B cell (primary cell): ENCODE measurements around the gene COX5B. TPM values are rescaled to one million over a fixed set of nuclear protein-coding genes. Genes with fewer than 3 reads are reported as not detected.

Source experiments
- ATAC-seq: fragments of 200-7000 bp; cut with Tn5 transposase; one replicate; pipeline ENCODE4 v1.10.0; 2021; ENCODE audit warnings: low read depth, mild to moderate bottlenecking, moderate number of reproducible peaks, moderate library complexity
- CTCF ChIA-PET: fragments of 350-600 bp; sonication (Branson Sonifier 250); formaldehyde crosslinking; loops from one replicate; lab custom pipeline; 2021; ENCODE audit warnings: antibody characterized with exemption, inconsistent platforms; lab: Charles Lee
- POLR2A ChIA-PET: fragments of 350-600 bp; sonication (Branson Sonifier 250); formaldehyde crosslinking; loops from one replicate; lab custom pipeline; 2021; ENCODE audit warnings: antibody characterized with exemption; lab: Charles Lee
- DNase-seq: peaks from one replicate; pipeline ENCODE4 v3.0.0; 2013
- H2AFZ ChIP-seq: 2 replicates; pipeline ENCODE4 v1.6.1; 2012; ENCODE audit warnings: mild to moderate bottlenecking, low read depth, low read length; ENCODE audit not compliant: insufficient read depth, poor library complexity, severe bottlenecking
- H3K27ac ChIP-seq, 2 donors: 1 replicate in 1 of 2; 2 replicates in 1 of 2; pipeline ENCODE4 v1.5.1; 2012 to 2013; ENCODE audit warnings: low read length in 2 of 2, mild to moderate bottlenecking in 2 of 2, moderate library complexity in 1 of 2
- H3K27me3 ChIP-seq, 4 experiments: fragments of 200-600 bp in 1 of 4; sonication (generic) in 1 of 4; replicated peaks in 1 of 4; 1 replicate in 2 of 4; 2 replicates in 2 of 4; pipeline versions ENCODE4 v1.6.1 to v1.7.0; 2013 to 2016; ENCODE audit warnings: low read length in 3 of 4, mild to moderate bottlenecking in 2 of 4, mixed read lengths in 1 of 4, moderate library complexity in 1 of 4; ENCODE audit not compliant: insufficient read depth in 4 of 4, control insufficient read depth in 3 of 4; ENCODE audit errors: control extremely low read depth in 1 of 4
- H3K36me3 ChIP-seq, 2 experiments: replicated peaks in 1 of 2; 1 replicate in 1 of 2; 2 replicates in 1 of 2; pipeline versions ENCODE4 v1.6.1 to v1.7.1; 2013; ENCODE audit warnings: low read length in 1 of 2; ENCODE audit not compliant: insufficient read depth in 2 of 2, control insufficient read depth in 1 of 2; ENCODE audit errors: control extremely low read depth in 1 of 2, extremely low read depth in 1 of 2
- H3K4me1 ChIP-seq, 2 donors: fragments of 200-600 bp in 1 of 2; sonication (generic) in 1 of 2; 1 replicate in 1 of 2; 2 replicates in 1 of 2; pipeline versions ENCODE4 v1.5.1 to v1.6.1; 2013 to 2017; ENCODE audit warnings: low read length in 2 of 2; ENCODE audit not compliant: control insufficient read depth in 2 of 2, insufficient read depth in 2 of 2
- H3K4me2 ChIP-seq: replicated peaks from 2 replicates; pipeline ENCODE3; 2012; ENCODE audit warnings: mild to moderate bottlenecking, low read depth, low read length; ENCODE audit not compliant: poor library complexity, severe bottlenecking
- H3K4me3 ChIP-seq, 5 experiments: fragments of 200-600 bp in 1 of 5; sonication (generic) in 1 of 5; 1 replicate in 3 of 5; 2 replicates in 2 of 5; pipeline versions ENCODE4 v1.5.1 to v1.7.0; 2011 to 2016; ENCODE audit warnings: low read length in 4 of 5, mild to moderate bottlenecking in 4 of 5, low read depth in 2 of 5, control low read depth in 1 of 5, moderate library complexity in 1 of 5; ENCODE audit not compliant: insufficient read depth in 1 of 5; ENCODE audit errors: control extremely low read depth in 1 of 5, extremely low read depth in 1 of 5
- H3K79me2 ChIP-seq: fragments of 200-600 bp; sonication (generic); one replicate; pipeline ENCODE4 v1.6.0; 2016; ENCODE audit warnings: low read length; ENCODE audit not compliant: control insufficient read depth, insufficient read depth
- H3K9ac ChIP-seq: fragments of 200-600 bp; sonication (generic); 2 replicates; pipeline ENCODE4 v1.6.1; 2017; ENCODE audit warnings: mild to moderate bottlenecking, low read length, moderate library complexity
- H3K9me3 ChIP-seq, 3 donors: one replicate each; pipeline versions ENCODE4 v1.6.1 to v1.7.1; 2013; ENCODE audit warnings: low read length in 2 of 3; ENCODE audit not compliant: control insufficient read depth in 2 of 3, insufficient read depth in 1 of 3; ENCODE audit errors: control extremely low read depth in 1 of 3
- H4K20me1 ChIP-seq: 2 replicates; pipeline ENCODE4 v1.6.0; 2012; ENCODE audit warnings: mild to moderate bottlenecking, low read length; ENCODE audit not compliant: insufficient read depth, control insufficient read depth, poor library complexity, severe bottlenecking
- H3K27ac Mint-ChIP-seq: one replicate; pipeline ENCODE4 v1.8.0; 2021; ENCODE audit warnings: mixed read lengths
- H3K27me3 Mint-ChIP-seq: one replicate; pipeline ENCODE4 v1.8.0; 2021; ENCODE audit warnings: mixed read lengths
- H3K4me1 Mint-ChIP-seq: one replicate; pipeline ENCODE4 v1.8.0; 2021; ENCODE audit warnings: mixed read lengths
- H3K4me3 Mint-ChIP-seq: one replicate; pipeline ENCODE4 v1.8.0; 2021; ENCODE audit warnings: mixed read lengths
- H3K9me3 Mint-ChIP-seq: one replicate; pipeline ENCODE4 v1.8.0; 2022; ENCODE audit warnings: mixed read lengths; ENCODE audit not compliant: insufficient read depth
- EZH2 ChIP-seq: IDR thresholded peaks from 2 replicates; pipeline ENCODE4 v1.6.1; 2012; ENCODE audit warnings: borderline replicate concordance, low read depth, mild to moderate bottlenecking, moderate library complexity, low read length; ENCODE audit not compliant: insufficient read depth, poor library complexity, severe bottlenecking
- WGBS: methylation state at CpG from one replicate; pipeline ENCODE4 v1.1.5; 2013; ENCODE audit warnings: missing lambda C conversion rate; ENCODE audit not compliant: insufficient coverage; 5-methylcytosine and 5-hydroxymethylcytosine counted together
- intact Hi-C: fragments of 100-400 bp; cut with micrococcal nuclease; formaldehyde crosslinking; loops from one replicate; pipeline ENCODE4 v1.10.0; 2022
- polyA plus RNA-seq: library from polyadenylated mRNA; depleted of rRNA; stranded (reverse); fragments of >200 nt; gene quantifications from 2 replicates; pipeline ENCODE4 v1.2.3, GENCODE V29; 2012
- total RNA-seq, 2 donors: library from RNA; stranded (reverse); fragments of 120-200 nt in 1 of 2; gene quantifications; 1 replicate in 1 of 2; 2 replicates in 1 of 2; pipeline versions ENCODE4 v1.2.3 to v1.2.4, GENCODE V29; 2013 to 2022
- TF ChIP-seq, protein P1 (sequence below): fragments of 200-600 bp; IDR thresholded peaks from one replicate; pipeline ENCODE4 v1.8.0; 2022; ENCODE audit warnings: antibody characterized with exemption, mild to moderate bottlenecking

COX5B gene
- total and polyA plus RNA-seq, 2 donors (not counting 1 experiment from before 2014, with no cell fraction given), result 111 to 164 TPM

DNA sequence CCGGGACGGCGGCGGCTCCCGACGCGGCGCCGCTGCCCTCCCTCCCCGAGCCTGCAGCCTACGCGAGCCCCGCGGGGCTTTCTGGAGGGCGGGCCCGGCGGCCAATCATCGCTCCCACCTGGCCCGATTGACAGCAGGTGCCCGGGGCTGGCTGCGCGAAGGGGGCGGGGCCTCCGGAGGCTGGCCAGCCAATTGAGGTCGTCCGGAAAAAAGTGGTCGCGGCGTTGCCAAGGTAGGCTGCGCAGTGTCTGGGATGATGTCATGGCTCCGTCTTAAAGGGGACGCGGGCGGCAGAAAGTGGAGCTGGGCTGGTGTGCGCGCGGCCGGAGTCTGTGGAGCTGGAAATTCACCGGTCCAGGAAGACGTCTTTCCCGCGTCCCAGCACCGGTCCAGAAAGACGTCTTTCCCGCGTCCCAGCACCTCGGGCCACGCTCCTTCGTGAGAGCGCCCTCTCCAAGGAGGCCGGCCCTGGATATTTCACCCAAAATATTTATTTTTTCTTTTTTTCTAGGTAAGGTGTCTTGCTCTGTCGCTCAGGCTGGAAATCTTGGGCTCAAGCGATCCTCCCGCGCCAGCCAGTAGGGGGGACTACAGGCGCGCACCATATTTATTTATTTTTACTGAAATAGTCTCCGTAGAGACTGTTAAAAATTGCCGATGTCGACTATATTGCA lies 18.2 kb downstream of the COX5B start, which contains the start of gene ACTR1B:
ACTR1B (minus strand) TSS at position 83 of the 674 bp plus-strand sequence. CDS start 154 bp downstream, outside the sequence.
- under 1% methylated on average over 49 of the region's 60 CpGs for WGBS
- intact Hi-C loops, result loop anchor here (1.0 to 10.0 kb wide), 6 partner anchors 19 to 1828 kb away; partner anchors contain the start of genes ANKRD36, CNNM4 and REV1
- DNase-seq, result peak; percentile 99

More for the DNA sequence above, 18.2 kb downstream of the COX5B start, which contains the start of gene ACTR1B:
- peak within 1 kb of the TSS; percentile 71 to 96 (median 84) for H3K4me3 ChIP-seq
- ATAC-seq, result peak; percentile 91
- peaks cover 38% of the 10 kb centered on the region for H4K20me1 ChIP-seq
- TF ChIP-seq, protein P1, sequence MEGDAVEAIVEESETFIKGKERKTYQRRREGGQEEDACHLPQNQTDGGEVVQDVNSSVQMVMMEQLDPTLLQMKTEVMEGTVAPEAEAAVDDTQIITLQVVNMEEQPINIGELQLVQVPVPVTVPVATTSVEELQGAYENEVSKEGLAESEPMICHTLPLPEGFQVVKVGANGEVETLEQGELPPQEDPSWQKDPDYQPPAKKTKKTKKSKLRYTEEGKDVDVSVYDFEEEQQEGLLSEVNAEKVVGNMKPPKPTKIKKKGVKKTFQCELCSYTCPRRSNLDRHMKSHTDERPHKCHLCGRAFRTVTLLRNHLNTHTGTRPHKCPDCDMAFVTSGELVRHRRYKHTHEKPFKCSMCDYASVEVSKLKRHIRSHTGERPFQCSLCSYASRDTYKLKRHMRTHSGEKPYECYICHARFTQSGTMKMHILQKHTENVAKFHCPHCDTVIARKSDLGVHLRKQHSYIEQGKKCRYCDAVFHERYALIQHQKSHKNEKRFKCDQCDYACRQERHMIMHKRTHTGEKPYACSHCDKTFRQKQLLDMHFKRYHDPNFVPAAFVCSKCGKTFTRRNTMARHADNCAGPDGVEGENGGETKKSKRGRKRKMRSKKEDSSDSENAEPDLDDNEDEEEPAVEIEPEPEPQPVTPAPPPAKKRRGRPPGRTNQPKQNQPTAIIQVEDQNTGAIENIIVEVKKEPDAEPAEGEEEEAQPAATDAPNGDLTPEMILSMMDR, result peak; percentile 72
- no peak for TF ChIP-seq EZH2
- Mint-ChIP-seq H3K4me1 (peaks cover 33% of the 10 kb centered on the region), H3K4me3 (peak within 1 kb of the TSS; percentile 96), H3K27ac (peak within 1 kb of the TSS; percentile 97), H3K9me3 (no peaks in the 10 kb centered on the region), H3K27me3 (no peaks in the 10 kb centered on the region)
- H3K36me3 ChIP-seq, result peaks cover 0 to 8% of the 10 kb centered on the region in 2 experiments
- H3K9ac ChIP-seq, result peak within 1 kb of the TSS; percentile 98
- no peaks in the 10 kb centered on the region for H3K9me3 ChIP-seq
- no peaks in the 10 kb centered on the region for H3K27me3 ChIP-seq
- H2AFZ ChIP-seq, result peak within 1 kb of the TSS; percentile 90
- peak within 1 kb of the TSS; percentile 82 to 97 for H3K27ac ChIP-seq
- H3K4me2 ChIP-seq, result peak within 1 kb of the TSS; percentile 81
- H3K4me1 ChIP-seq, result peaks cover 23 to 32% of the 10 kb centered on the region in 2 donors
- peaks cover 37% of the 10 kb centered on the region for H3K79me2 ChIP-seq
- ChIA-PET CTCF (interaction anchor here (1.2 to 6.2 kb wide), 4 partner anchors 9 to 73 kb away, joined by 5 to 53 read pairs (median 22); partner anchors contain the start of gene COX5B), POLR2A (interaction anchor here (1.1 to 4.6 kb wide), 3 partner anchors 15 to 74 kb away, joined by 3 to 44 read pairs (median 4); partner anchors contain the start of gene COX5B)
